GM19395 (cell line): ENCODE data around the gene TCF7.

ENCODE experiments used
- ATAC-seq: cut with Tn5 transposase; IDR thresholded peaks from one replicate; pipeline ENCODE4 v1.9.1; 2021; ENCODE audit warnings: mild to moderate bottlenecking, moderate library complexity; ENCODE audit not compliant: unreplicated experiment

Gene TCF7

DNA sequence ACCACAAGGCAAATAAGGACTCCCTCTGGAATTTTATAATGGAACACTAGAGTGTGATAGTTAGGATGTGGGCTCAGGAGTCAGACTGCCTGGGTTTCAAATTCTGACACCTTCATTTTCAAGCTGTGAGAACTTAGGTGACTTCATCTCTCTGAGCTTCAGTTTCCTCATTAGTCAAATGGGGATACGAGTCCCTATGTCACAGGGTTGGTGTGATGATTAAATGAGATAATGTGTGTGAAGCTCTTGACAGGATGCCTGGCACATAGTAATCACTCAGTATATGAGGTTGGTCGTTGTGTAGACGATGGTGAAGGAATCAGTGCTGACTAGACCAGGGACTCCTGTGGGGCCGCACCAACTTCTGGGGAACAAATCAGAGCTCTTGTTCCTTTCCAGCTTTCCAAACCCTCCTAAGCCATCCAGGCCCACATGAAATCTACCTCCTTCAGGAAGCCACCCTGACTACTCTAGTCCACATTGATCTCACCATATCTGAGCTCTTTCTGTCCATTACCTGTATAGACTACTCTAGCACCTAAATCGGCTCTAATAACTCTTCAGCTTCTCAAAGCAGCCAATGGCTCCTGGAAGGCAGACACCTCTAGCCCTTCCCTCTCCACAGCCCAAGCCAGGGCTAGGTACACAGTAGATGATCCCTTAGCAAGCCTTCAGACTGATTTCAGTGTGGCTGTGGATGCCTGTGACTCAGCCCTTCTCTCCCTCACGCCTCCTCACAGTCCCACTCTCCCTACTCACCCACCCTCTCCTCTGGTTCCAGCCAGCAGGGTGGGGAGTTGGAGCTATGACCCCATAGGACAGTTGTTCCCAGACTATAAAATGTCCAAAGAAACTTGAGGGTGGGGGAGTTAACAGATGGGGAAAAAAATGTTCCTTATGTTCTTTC is 2.5 kb upstream of the TCF7 start:
- no peak for ATAC-seq

DNA sequence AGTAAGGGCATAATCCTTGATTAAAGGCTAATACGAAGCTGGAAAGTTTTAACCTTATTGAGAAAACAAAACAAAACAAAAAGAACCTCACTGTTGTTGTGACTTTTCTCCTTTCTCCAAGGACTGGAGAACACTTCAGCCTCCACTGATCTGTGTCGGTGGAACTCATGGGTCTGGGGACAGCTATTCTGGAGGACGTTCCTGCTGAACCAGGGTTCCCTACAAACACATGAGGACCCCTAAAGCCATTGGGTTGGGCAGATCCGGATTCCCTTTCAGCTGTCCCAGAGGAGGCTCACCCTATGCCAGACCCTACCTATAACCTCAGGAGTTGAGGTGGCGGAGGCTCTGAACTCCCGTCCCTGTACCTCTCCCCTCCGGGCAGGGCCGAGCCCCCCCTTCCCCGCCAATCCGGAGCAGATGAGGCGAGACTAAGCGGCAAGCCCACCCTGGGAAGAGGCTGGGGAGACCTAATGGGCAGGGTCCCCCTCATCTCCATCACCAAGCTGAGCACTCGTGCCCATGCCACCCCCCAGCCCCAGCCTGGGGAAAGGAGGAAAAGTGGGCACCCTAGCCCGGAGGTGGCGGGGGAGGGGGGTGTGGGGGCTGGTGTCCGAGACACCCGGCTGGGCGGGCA is 1.6 kb upstream of the TCF7 start:
- no peak for ATAC-seq

DNA sequence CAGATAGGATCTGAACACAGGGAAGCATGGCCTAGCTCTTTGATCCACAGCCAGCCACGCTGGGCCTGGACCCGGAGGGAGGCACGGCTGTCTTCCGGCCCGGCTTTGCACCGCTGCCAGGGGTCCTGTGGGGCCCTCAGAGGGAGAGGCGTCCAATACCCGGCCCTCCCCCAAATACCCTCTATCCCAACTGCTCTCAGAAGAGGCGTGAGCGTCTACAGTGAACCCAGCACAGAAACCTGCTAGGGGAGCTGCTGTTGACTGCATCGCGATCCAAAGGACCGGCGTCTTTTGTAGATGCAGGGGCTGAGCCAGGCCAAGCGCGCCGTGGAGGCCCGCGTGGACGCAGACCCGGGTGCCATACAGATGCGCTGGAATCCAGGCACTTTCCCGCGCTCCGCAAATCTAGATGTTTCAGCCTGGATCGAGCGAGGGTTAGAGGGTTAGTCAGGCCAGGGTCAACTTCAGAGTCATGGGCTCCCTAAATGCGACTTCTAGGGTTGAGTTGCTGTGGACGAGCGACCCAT is 1.1 kb upstream of the TCF7 start:
- no peak for ATAC-seq

DNA sequence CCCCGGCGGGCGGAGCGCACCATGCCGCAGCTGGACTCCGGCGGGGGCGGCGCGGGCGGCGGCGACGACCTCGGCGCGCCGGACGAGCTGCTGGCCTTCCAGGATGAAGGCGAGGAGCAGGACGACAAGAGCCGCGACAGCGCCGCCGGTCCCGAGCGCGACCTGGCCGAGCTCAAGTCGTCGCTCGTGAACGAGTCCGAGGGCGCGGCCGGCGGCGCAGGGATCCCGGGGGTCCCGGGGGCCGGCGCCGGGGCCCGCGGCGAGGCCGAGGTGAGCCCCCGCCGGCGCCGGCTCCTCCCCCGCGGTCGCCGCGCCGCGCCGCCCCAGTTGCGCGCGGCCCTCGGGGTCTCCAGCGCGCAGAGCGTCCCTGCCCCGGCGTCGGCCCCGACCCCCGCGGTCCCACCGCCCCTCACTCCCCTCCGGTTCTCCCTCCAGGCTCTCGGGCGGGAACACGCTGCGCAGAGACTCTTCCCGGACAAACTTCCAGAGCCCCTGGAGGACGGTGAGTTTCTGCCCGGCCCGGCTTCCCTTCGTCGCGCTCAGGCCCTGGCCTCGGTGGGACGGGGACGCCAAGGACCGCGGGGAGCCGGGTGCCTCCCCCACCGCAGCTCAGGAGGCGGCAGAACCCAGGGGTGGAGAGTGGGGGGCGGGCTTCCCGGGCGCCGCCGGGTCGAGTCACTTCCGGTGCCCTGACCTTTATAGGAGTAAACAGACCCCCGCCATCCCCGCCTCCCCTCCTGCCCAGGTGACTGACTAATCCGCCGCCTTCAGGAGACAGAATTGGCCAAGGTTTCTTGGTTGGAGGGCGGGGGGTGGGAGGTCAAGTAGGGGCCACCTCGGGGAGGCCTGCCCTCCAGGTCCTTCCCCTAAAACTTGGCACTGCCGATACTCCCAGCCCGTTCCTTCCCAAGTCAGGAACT is 665 bp downstream of the TCF7 start:
- no peak for ATAC-seq

DNA sequence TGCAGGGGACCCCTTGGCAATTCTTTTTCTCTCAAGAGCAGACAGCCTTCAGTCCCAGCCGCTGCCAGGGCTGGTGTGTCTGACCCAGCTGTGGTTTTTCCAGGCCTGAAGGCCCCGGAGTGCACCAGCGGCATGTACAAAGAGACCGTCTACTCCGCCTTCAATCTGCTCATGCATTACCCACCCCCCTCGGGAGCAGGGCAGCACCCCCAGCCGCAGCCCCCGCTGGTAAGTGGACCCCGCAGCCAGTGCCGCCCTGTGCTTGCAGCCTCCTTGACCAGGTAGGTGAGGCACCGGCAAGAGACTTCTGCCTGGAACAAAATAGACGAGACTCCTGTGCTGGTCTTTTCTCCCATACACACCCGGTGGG is 1.3 kb downstream of the TCF7 start:
- ATAC-seq, result no peak

DNA sequence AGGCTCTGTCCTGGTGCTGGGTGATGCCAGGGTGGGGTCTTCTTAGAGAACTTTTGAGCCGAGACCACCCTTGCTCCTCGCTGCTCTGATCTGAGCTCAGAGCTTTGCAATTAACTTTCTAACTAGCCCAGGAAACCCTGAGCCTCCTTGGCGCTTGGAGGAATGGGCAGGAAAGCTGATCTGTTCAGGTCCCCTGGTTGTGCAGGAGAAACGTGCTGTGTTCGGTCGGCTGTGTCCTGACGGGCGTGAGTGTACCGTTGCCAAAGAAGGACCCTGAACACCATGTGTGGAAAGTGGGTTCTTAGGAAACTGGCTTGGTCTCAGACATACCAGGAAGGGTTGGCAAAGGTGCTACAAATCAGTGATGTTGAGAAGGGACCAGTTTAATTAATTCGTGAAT is 1.8 kb downstream of the TCF7 start:
- ATAC-seq, result no peak

DNA sequence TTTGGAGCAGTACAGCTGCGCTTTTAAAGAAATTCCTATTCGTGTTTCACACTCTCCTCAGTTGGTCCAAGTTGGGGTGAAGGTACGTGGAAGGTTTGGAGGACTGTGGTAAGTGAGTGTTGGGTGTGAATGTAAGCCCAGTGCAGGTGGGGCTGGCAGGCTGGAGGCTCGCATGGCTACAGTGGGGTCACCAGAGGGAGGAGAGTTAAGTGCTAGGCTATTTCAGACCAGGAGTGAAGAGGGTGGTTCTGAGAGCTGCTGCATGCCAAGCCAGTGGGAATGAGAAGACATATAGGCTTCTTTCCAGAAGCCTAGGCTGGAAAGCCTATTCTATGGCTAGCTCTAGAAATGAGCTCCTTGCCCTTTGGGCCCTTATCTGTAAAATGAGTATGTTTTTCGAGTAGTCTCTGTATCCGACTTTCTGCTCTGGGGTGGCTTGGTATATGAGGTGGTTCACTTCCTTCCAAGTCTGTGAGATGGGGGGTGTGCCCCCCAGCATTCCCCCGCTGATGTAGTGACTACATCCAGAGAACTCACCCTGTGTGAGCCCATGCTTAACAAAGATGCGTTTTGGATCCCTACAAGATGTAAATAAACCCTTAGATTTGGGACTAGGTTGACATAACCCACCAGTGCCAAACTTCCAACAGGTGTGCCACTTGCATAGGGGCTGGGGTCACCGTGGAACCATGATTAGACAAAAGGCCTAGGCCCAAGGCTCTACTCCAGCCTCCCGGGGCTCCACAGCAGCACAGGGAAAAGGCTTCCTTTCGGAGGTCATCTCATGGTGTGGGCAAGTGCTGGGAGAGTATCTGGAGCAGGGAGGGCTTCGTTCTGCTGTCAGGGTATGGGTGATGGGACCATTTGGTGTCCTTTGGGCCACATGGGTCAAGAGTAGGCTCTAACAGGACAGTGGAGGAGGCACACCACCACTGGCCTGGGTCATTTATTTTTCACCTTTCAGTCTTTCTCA is 2.6 kb downstream of the TCF7 start:
- ATAC-seq, result no peak

DNA sequence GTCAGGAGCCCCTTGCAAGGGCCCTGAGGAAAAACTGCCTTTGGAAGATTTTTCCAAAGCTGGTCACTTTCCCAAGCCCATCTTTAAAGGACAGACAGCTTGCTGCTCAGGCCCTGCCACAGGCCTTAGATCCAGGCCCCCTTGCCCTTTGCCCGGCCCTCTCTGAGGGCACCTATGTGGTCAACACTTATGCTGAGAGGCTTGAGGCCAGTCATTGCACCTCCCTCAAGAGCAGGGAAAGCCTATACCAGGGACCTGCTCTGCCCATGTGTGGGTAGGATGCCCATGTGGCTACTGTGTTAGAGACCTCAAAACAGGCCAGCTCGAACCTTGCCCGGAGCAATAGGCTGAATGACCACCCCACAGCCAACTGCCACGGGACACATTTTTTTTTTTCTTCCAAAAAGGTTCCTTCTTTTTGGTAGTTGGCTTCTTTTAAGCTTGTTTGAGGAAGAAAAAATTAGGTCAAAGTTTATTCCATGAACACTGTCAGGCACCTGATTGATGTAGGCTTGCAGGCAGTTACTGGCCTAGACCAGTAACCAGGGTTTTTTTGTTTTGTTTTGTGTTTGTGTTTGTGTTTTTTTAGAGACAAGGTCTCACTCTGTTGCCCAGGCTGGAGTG is 3.8 kb downstream of the TCF7 start:
- ATAC-seq, result no peak

DNA sequence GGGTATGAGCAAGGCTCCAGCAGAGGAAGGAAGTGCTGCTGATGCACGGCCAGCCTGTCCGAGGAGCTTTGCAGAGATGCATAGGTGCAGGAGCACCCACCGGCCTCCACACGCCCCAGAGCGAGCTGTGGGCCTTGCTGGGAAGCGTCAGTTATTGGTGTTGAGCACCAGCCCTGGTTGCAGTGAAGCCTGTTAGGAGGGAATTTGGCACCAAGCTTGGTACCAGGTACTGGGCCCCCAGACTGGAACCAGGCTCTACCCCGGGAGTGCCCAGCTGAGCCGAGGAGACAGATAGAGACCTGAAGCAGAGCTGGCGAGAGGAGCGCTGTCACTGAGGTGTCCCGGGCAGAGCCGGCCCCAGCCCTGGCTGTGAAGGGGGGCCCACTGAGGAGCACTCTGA is 5.2 kb downstream of the TCF7 start:
- no peak for ATAC-seq

DNA sequence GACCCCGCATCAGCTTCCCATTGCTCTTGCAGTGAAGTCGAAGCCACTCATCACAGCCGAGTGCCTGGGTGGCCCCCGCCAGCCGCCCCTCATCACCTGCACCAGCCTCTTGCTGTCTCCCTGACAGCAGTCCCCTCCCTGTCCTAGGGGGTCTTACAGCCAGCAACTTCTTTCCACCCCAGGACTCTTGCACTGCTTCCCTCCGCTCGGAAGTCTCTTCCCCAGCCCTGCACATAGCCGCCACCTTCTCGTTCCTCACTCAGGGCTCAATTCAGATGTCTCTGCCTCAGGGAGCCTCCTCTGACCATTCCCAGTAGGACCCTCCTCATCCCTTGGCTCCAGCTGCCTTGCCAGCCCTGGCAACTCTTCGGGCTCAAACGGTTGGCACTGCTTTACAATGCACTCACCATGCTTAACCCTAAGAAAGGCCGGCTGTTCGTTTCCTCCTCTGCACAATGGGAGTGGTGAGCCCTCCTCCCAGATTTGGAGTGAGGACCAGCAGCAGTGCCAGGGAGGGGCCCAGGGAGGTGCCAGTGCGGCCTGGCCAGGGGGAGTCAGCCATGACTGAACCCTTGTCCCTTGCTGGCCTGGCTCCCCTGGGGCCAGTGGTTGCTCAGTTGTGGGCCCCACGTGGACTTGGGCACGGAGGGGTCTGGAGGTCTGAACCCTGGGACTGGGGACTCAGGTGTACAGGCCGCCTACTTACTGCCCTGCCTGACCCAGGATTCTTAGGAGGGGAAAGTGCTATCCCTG is 6.1 kb downstream of the TCF7 start:
- no peak for ATAC-seq

DNA sequence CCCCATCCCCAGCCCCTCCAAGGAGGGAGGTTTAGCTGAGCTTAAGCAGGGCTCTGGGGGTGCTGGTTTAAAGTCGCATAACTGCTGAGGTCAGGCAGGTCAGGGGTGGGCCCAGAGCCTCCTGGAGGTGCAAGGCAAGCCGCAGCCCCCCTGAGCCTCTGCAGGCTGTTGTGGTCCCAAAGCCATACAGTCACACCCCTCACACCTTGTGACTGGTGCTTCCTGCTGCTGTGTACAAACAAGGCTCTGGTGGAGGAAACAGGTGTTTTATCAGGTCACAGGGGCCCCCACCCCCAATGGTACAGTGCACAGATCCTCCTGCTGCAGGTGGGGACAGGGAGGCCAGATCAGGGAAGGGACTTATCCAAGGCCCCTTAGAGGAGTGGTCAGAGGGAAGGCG is 8.0 kb downstream of the TCF7 start:
- ATAC-seq, result no peak

DNA sequence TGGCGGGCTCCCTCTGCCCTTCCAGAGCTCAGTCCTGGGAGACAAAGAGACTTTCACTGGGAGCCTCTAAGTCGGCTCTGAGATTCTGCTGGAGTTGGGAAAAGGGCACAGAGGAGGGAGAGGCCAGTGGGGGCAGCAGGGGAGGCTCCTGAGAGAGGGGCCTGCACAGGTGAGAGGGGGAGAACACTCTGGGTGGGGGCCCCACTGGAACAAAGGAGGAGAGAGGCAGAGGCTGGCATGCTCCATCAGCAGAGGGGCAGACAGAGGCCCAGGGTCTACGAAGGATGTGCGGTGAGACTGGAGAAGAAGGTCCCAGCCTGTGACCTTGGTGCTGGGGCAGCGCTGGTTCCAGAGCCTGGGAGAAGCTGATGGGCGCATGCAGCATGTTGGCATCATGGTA is 8.9 kb downstream of the TCF7 start:
- no peak for ATAC-seq

DNA sequence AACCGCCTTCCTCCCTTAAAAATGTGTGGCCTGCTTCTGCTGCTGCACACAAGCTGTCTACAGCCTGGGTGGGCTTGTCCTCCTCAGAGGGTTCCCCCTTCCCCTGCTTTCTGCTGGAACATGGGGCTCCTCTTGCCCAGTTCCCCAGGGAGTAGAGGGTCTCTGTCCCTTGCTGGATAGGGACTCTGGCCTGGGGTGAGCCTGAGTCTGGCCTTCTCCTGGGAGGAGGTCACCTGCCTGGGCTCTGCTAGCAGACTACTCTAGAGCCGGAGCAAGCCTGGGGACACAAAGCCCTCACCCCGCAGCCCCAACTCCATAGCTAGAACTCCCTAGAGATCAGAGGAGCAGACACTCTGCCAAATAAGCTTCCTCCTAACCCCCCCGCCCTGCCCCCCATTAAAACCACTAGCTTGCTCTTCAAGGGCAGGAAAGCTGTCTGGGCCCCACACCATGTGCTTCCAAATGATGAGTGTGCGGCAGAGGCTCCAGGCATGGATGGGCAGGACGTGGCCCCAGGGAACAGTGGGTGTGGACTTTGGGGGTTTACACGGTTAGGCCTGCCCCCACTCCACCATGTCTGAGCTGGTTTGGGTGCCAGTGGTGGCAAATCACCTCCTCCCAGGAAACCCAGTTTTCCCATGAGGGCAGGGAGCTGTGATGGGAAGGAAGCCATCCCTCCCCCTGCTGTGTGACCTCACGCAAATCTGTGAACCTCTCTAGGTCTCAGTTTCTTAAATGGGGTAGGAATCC is 10.0 kb downstream of the TCF7 start:
- ATAC-seq, result no peak

DNA sequence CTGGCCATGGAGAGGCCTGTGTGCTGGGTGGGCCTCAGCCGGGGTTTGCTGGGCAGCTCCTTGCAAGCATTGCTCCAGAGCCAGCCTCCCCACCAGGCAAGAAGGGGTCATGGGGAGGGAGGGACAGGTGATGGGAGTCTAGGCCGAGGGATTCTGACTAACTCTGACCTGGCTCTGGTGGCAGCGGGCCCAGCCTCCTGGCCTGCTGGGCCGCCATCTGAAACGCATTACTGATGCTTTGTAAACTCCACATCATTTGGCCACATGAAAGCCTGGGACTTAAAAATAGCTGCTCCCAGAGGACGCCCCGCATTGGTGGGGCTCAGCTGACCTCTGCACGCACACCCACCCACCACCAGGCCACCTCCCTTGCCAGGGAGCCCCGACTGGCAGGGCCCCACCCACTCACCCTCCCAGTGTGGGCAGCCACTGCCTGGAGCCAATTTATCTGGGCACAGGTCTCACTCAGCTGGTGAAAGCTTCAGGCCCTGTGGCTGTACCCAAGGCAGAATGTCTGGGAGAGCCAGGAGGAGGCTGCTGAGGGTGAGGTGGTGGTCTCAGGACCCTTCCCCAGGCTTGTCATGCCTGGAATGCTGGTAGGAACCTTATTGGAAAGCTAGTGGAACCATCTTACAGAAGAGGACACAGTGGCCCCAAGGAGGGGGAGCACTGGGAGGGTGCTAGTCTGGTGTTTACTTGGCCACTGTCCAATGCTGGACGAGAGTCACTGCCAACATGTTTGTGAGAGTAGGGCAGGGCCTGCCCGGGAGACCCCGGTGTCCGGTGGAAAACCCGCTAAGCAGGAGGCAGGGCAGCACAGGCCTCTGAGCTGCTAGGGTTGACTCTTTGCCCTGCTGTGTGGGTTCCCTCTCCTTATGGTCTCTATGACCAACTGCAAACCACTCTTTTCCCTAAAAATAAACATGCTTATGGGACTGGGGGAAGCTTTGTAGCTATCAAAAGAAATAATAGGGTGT is 10.8 kb downstream of the TCF7 start:
- no peak for ATAC-seq

DNA sequence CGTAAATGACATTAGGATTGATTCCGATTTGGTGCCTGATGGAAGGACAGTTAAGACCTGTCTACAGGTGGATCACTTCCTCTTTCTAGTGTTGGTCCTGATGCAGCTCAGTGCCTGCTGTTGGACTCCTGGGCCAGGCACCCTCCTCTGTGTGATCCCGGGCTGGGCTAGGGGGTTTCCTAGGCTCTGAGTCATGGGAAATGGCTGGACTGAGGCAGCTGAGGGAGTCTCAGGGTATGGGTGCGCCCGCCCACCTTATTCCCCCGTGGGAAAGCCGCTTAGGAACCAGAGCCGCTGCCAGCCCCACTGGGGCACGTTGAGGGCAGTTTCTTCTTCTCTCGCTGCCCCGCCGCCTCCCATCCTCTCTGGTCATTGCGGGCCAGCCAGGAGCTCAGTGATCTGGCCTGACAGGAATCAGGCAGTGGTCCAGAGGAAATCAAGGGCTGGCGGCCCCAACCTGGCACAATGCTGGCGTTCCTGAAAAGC is 12.9 kb downstream of the TCF7 start:
- peak; percentile 59 for ATAC-seq

DNA sequence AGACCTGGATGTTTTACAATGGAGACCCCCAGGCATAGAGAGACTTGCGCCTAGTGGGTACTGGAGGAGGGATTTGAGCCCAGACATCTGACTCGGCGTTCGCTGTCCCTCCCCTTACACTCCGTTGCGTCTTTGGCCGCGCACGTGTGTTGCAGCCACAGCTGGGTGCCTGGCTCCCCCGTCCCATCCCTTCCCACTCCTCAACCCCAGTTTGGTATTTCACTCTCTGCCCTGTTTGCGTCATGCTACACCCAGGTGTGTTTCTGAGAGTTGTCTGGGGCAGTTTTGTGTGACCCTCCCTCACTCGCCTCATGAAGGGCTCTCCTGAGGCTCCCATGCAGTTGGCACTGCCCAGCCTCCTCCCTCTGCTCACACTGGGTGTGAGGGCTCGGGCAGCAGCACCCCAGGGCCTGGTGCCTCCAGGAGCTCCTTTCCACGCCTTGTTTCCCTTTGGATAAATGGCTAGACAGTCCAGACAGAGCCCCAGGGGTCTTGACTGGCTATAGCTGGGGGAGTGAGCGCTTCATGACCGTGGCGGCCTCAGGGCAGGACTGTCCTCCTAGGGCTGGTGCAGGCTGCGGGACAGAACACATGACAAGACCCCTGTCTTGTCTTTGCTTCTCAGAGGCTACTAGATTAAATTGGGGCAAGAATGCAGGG is 13.6 kb downstream of the TCF7 start:
- ATAC-seq, result no peak
